Stimulated activated naive B cell treated with anti-CD40 and anti-IgM and Interleukin-4, amounts not matched to agents 10 μg/mL and 1 μg/mL and 100 μg/mL, for 72 hours (primary cell): ENCODE data around the gene SRBD1.

Experiments
- ATAC-seq, 2 donors: fragments of 150-1000 bp; cut with Tn5 transposase; replicated peaks; 2 replicates each; pipeline ENCODE4 v1.10.0; 2021; ENCODE audit warnings: moderate library complexity in 1 of 2
- DNase-seq: peaks from one replicate; pipeline ENCODE4 v3.0.0; 2021
- H3K27ac Mint-ChIP-seq: one replicate; pipeline ENCODE4 v1.8.0; 2022; ENCODE audit warnings: mild to moderate bottlenecking, mixed read lengths
- H3K27me3 Mint-ChIP-seq, 2 donors: one replicate each; pipeline ENCODE4 v1.8.0; 2022; ENCODE audit warnings: mixed read lengths in 2 of 2
- H3K36me3 Mint-ChIP-seq, 2 donors: one replicate each; pipeline ENCODE4 v1.8.0; 2022; ENCODE audit warnings: mixed read lengths in 2 of 2, mild to moderate bottlenecking in 1 of 2
- H3K4me1 Mint-ChIP-seq, 2 donors: one replicate each; pipeline ENCODE4 v1.8.0; 2022; ENCODE audit warnings: mixed read lengths in 2 of 2, mild to moderate bottlenecking in 1 of 2
- H3K4me3 Mint-ChIP-seq, 2 donors: one replicate each; pipeline ENCODE4 v1.8.0; 2022; ENCODE audit warnings: mild to moderate bottlenecking in 2 of 2, mixed read lengths in 2 of 2, moderate library complexity in 1 of 2
- H3K9me3 Mint-ChIP-seq, 2 donors: one replicate each; pipeline ENCODE4 v1.8.0; 2022; ENCODE audit warnings: mixed read lengths in 2 of 2, mild to moderate bottlenecking in 1 of 2

Gene SRBD1

DNA sequence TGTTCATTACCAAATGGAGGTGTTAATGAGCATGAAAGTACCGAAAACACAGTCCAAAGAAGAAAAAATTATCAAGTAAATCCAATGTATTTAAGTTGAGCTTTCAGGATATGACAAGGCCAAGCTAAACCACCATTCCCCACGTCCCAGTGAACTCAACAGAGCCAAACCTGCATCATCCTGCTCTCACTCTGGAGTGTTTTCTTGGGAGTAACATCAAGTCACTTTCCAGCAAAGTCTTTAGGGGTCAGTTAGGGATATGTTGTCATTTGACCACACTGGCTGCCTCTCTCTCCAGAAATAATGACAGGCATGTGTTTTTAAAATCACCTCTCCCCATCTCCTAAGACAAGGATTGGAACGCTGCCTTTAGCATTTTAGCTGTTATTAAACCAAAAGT lies 140.5 kb downstream of the SRBD1 start:
- H3K4me3 Mint-ChIP-seq: no peak overlapping the region
- H3K27ac Mint-ChIP-seq: no peak overlapping the region
- H3K9me3 Mint-ChIP-seq: no peaks in the 10 kb centered on the region
- H3K4me1 Mint-ChIP-seq: no peaks in the 10 kb centered on the region
- peaks cover 22 to 24% of the 10 kb centered on the region in 2 donors for H3K36me3 Mint-ChIP-seq
- H3K27me3 Mint-ChIP-seq: no peaks in the 10 kb centered on the region
- ATAC-seq: no peak
- DNase-seq: no peak

DNA sequence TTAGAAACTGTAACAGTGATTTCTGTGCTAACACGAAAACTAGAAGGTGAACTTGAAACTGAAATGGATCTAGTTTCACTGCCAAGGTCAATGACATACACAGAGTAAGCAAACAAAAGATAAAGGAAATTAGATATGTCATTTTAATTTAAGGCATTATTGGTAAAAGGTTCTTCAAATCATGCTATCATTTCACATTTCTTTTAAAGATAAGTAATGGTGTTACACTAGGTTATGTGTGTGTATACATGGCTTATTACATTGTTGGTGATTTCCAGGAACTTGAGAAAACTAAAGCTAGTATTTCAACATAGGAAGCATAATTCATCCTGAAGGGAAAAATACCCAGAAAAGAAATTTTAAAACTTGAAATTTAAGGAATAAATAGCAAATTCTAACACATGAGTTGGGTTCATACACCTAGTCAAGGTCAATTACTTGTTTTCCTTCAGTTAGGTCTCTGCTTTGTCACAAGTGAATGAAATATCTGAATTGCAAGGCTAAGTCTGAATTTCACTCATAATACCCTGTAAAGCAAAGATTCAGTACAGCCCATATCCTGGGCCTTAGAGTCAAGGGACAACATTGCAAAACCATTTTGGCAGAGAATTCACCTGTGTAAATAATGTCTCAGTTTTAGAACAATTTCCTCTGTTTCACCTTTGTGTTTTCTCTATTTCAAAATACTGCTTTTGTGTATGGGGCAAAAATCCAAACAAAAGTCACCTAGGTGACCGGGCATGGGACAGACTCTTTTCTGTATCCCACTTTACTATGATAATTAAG lies 141.6 kb downstream of the SRBD1 start:
- Mint-ChIP-seq H3K4me1 (no peaks in the 10 kb centered on the region), H3K36me3 (peaks cover 15 to 16% of the 10 kb centered on the region in 2 donors), H3K4me3 (no peak overlapping the region), H3K9me3 (no peaks in the 10 kb centered on the region), H3K27me3 (no peaks in the 10 kb centered on the region), H3K27ac (no peak overlapping the region)
- DNase-seq: no peak
- no peak for ATAC-seq

DNA sequence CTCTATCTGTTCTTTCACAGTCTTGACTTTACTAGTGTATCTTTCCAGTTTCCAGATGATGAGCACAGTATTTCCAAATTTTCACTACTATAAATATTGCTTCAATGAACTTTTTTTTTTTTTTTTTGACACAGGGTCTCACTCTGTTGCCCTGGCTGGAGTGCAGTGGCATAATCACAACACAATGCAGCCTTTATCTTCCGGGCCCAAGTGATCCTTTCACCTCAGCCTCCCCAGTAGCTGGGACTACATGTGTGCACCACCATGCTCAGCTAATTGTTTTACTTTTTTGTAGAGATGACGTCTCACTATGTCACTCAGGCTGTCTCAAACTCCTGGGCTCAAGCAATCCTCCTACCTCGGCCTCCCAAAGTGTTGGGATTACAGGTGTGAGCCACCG lies 142.8 kb downstream of the SRBD1 start:
- Mint-ChIP-seq H3K9me3 (no peaks in the 10 kb centered on the region), H3K4me1 (no peaks in the 10 kb centered on the region), H3K4me3 (no peak overlapping the region), H3K36me3 (peaks cover 7% of the 10 kb centered on the region in 2 donors), H3K27me3 (no peaks in the 10 kb centered on the region), H3K27ac (no peak overlapping the region)
- DNase-seq (no peak), ATAC-seq (no peak)

DNA sequence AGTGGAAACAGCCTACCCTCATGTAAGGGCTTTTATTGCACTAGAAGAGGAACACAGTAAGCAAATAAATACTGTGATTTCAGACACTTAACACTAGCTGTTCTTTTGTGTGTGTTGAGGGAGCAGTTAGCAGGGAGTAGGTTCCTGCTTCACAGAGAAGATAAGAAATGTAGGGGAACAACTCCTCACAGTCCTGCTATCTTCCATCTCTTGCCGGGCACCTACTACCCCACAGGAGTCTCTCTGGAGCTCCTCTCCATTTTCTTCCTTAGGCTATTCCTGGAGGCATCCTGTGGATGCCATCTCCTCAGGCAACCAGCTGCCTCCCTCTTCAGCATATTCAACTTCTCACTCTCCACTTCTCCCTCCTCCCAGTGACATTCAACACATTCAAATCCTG lies 145.0 kb downstream of the SRBD1 start:
- DNase-seq (no peak), ATAC-seq (no peak)
- peaks cover 9 to 10% of the 10 kb centered on the region in 2 donors for H3K36me3 Mint-ChIP-seq
- H3K4me1 Mint-ChIP-seq: no peaks in the 10 kb centered on the region
- no peaks in the 10 kb centered on the region for H3K9me3 Mint-ChIP-seq
- no peaks in the 10 kb centered on the region for H3K27me3 Mint-ChIP-seq
- no peak overlapping the region for H3K27ac Mint-ChIP-seq
- H3K4me3 Mint-ChIP-seq: no peak overlapping the region

DNA sequence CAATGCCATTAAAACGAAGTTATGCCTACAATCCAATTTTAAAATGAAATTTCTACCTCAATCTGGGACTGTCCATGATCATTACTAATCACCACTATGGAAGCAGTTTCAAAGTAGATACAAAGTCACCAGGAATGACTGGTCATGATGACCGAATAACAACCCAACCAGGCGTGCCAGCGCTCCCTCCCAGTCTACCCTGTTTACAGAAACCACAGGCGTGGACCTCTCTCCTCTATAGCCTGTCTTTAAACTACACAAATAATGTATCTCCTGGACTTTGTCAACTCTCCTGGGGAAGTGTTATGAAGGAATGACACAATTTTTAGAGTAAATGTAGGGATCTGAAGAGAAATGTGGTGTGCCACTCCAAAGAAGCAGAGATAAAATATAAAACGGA lies 150.2 kb downstream of the SRBD1 start:
- H3K36me3 Mint-ChIP-seq: peaks cover 14 to 19% of the 10 kb centered on the region in 2 donors
- no peak overlapping the region for H3K27ac Mint-ChIP-seq
- no peak for ATAC-seq
- H3K4me3 Mint-ChIP-seq: no peak overlapping the region
- H3K27me3 Mint-ChIP-seq: no peaks in the 10 kb centered on the region
- DNase-seq: no peak
- no peaks in the 10 kb centered on the region for H3K9me3 Mint-ChIP-seq
- peaks cover 2 to 10% of the 10 kb centered on the region in 2 donors for H3K4me1 Mint-ChIP-seq

DNA sequence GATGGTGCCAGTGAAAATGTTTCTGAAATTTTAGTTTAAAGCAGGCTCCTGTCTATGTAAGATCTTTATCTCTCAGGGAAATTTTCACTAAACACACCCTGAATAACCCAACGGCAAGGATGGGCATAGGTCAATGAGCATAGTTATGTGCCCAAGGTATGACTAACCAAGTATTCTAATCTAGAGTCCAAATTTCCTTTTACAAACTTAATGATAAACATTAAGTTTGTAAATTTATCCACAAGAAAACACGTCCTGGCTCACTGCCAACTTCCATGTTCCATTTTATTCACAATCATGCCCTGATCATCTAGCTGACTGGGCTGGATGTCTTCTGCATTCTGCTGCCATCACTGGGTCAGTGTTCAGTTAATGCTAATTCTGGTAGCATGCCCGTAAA lies 151.2 kb downstream of the SRBD1 start:
- Mint-ChIP-seq H3K9me3 (no peaks in the 10 kb centered on the region), H3K4me3 (no peak overlapping the region), H3K27me3 (no peaks in the 10 kb centered on the region), H3K4me1 (peaks cover 2 to 10% of the 10 kb centered on the region in 2 donors), H3K27ac (no peak overlapping the region), H3K36me3 (peaks cover 14 to 19% of the 10 kb centered on the region in 2 donors)
- no peak for DNase-seq
- no peak for ATAC-seq

DNA sequence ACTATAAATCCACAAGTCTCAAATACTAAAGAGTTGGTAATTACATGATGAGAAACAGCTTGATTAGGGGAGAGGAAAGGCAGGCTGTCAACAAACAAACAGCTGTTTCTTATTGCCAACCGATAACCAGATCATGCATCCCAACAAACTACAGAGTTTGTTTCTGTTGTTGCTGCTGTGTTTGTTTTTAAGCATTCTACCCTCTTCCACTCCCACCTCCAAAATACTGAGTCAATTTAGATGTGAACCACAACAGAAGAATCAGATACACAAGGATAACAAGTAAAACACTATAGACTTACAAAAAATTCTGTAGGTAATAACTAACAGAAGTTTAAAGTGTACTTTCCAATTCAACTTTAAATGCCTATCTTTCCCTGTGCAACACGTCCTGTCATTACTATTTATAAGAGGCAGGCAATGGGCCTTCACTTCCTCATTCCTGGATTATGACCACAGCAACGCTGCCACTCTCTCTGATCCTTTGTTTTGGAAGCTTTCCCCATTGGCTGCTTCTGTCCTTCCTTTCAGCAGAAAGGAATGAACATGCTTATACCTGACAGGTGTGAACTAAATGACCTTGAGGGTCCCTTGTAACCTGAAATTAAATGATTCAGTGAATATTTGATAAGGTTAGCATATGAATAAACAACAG lies 152.0 kb downstream of the SRBD1 start:
- H3K27ac Mint-ChIP-seq: no peak overlapping the region
- ATAC-seq (no peak), DNase-seq (no peak)
- H3K4me3 Mint-ChIP-seq: no peak overlapping the region
- peaks cover 2 to 10% of the 10 kb centered on the region in 2 donors for H3K4me1 Mint-ChIP-seq
- no peaks in the 10 kb centered on the region for H3K27me3 Mint-ChIP-seq
- peaks cover 14 to 19% of the 10 kb centered on the region in 2 donors for H3K36me3 Mint-ChIP-seq
- no peaks in the 10 kb centered on the region for H3K9me3 Mint-ChIP-seq

DNA sequence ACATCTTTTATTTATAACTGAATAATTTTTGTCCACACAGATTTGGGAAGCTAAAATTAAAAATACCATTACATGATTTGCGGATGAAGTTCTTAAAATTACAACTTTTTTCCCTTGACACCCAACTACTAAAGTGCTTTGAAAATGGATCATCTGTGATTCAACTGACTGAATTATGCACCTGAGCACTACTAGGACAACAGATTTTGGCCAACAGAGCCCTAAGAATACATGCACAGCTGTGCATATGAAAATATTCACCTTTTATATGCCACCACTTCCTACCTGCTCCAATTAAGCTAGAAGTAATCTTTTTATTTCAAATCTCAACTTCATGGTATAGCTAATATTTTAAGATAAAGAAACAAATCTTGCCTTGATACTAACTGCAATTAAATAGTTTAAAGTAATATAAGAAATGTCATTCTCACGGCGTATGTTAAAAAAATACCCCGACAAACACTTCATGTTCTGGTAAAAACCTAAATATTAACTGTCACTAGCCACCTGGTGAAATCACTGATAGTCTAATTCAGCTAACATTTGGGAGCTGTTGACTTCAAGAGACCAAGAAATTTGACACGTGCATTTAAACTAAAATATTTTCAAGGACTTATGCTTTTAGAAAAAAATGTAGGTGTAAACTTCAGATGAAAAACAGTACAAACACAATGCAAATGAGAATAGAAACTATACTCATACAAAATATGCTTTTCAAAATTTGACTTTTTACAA lies 153.7 kb downstream of the SRBD1 start:
- no peak overlapping the region for H3K27ac Mint-ChIP-seq
- no peak overlapping the region for H3K4me3 Mint-ChIP-seq
- no peaks in the 10 kb centered on the region for H3K9me3 Mint-ChIP-seq
- DNase-seq (no peak), ATAC-seq (no peak)
- peaks cover 14 to 15% of the 10 kb centered on the region in 2 donors for H3K36me3 Mint-ChIP-seq
- H3K4me1 Mint-ChIP-seq: peaks cover 2 to 10% of the 10 kb centered on the region in 2 donors
- no peaks in the 10 kb centered on the region for H3K27me3 Mint-ChIP-seq

DNA sequence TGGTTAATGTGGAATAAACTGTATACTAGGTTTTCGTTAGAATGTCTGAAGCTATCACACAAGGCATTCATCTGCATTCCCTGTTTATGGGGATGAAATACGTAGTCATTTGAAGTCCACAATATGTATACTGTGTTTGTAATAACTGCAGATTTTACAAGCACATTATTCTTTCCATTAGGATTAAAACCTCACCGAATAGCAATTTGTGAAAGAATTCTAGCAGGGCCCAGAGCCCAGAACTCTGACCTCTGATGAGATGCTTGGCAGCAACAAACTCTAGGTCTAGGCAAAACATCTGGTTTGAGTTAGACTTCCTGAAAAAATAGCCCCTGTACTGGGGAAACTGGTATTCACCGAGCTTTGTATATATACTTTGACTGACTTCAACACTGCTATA lies 158.2 kb downstream of the SRBD1 start:
- H3K9me3 Mint-ChIP-seq: no peaks in the 10 kb centered on the region
- H3K4me3 Mint-ChIP-seq: no peak overlapping the region
- no peaks in the 10 kb centered on the region for H3K27me3 Mint-ChIP-seq
- no peak for ATAC-seq
- no peaks in the 10 kb centered on the region for H3K4me1 Mint-ChIP-seq
- H3K27ac Mint-ChIP-seq: no peak overlapping the region
- no peak for DNase-seq
- no peaks in the 10 kb centered on the region for H3K36me3 Mint-ChIP-seq

DNA sequence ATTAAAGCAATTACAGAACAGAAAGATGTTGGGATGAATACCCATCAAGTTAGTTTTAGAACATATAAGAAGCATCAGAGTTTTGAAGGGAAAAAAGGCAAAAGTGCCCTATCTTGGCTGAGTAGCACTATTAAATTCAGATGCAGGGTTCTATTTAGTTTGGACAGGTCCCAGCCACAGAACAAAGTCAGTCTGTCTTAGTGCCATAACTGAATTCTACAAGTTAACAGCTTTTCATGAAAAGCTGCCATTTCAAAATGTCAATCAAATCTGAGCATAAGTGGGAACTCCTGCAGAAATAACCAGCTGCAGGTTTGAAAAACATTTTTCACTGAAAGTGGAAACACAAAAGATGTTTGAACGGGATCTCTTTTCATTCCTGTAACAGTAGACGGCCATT lies 160.4 kb downstream of the SRBD1 start:
- ATAC-seq: no peak
- H3K36me3 Mint-ChIP-seq: peaks cover 0 to 9% of the 10 kb centered on the region in 2 donors
- H3K9me3 Mint-ChIP-seq: no peaks in the 10 kb centered on the region
- no peak for DNase-seq
- H3K27me3 Mint-ChIP-seq: no peaks in the 10 kb centered on the region
- no peak overlapping the region for H3K4me3 Mint-ChIP-seq
- no peak overlapping the region for H3K27ac Mint-ChIP-seq
- H3K4me1 Mint-ChIP-seq: no peaks in the 10 kb centered on the region

DNA sequence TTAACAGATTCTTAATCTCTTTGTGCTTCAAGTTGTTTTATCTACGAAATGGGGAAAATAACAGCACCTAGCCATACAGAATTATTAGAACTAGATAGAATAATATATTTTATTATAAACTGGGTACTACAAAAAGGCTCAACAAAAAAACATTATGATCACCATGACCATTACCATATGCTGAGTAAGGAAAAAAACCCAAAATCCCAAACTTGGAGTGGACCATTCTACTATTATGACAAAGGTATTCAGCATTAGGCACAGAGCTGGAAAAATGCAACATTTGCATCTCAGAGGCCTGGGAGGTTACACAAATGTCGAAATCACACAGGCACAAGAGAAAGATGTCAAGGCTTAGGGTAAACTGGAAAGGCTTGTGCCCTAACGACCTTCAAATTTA lies 162.8 kb downstream of the SRBD1 start:
- DNase-seq: no peak
- no peak for ATAC-seq
- peaks cover 0 to 5% of the 10 kb centered on the region in 2 donors for H3K4me1 Mint-ChIP-seq
- H3K27ac Mint-ChIP-seq: no peak overlapping the region
- no peaks in the 10 kb centered on the region for H3K9me3 Mint-ChIP-seq
- H3K27me3 Mint-ChIP-seq: no peaks in the 10 kb centered on the region
- H3K36me3 Mint-ChIP-seq: peaks cover 1 to 19% of the 10 kb centered on the region in 2 donors
- no peak overlapping the region for H3K4me3 Mint-ChIP-seq

DNA sequence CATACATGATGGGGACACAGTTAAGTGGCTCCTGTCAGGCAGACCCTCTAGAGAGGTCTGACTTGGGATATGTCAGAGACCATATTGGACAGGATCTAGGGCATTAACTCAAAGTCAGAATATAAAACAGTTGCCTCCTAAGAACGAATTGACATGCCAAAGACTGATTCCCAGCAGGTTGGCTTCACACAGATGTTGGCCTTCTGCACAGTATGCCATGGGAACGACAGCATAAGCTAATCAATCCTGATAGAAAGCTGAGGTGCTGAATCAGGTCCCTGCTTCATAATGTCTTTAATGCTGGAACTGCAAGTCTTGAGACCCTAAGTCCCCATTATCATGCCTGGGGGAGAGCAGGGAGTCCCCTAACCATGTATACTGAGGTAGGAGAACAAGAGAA lies 165.1 kb downstream of the SRBD1 start:
- Mint-ChIP-seq H3K4me3 (no peak overlapping the region), H3K27ac (no peak overlapping the region), H3K4me1 (peaks cover 4 to 9% of the 10 kb centered on the region in 2 donors), H3K27me3 (no peaks in the 10 kb centered on the region), H3K9me3 (no peaks in the 10 kb centered on the region), H3K36me3 (peaks cover 5 to 27% of the 10 kb centered on the region in 2 donors)
- DNase-seq: no peak
- ATAC-seq: no peak

DNA sequence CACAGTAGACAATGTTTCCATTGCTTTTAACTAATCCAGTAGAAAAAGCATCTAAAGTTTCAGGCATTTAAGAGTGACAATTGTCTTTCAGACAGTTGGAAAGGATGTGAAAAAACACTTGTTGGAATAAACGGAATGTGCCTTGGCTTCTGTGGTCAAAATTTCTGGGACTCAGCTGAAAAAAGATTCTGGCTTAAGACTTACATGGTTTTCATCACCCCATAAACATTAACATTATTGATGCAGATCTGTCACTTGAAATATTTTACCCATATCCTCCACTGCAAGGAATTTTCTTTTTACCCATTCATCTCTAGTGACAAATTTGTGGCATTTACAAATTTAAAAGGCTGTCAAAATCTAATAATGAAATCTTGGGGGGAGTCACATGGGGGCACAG lies 166.0 kb downstream of the SRBD1 start:
- Mint-ChIP-seq H3K27ac (no peak overlapping the region), H3K9me3 (no peaks in the 10 kb centered on the region), H3K4me3 (no peak overlapping the region), H3K27me3 (no peaks in the 10 kb centered on the region), H3K4me1 (peaks cover 4 to 9% of the 10 kb centered on the region in 2 donors), H3K36me3 (peaks cover 5 to 28% of the 10 kb centered on the region in 2 donors)
- no peak for ATAC-seq
- DNase-seq: no peak

DNA sequence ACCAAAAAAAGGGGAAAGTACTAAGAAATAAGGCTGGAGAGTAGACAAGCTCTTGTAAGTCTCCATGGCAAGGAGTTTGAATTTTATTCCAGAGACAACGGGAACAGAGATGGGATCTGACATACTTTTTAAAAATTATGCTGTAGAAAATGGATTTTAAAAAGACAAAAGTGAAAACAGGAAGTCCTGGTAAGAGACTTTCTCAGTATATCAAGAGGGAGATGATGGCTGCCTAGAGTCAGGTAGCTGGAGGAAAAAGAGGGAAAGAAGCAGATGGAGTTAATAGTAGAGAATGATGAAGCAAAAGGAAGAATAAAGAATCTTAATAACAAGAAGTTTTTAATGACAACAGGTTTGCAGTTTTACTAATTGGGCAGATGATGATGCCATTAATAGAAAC lies 168.1 kb downstream of the SRBD1 start:
- H3K9me3 Mint-ChIP-seq: no peaks in the 10 kb centered on the region
- ATAC-seq (no peak), DNase-seq (no peak)
- H3K27ac Mint-ChIP-seq: no peak overlapping the region
- H3K36me3 Mint-ChIP-seq: peaks cover 15 to 38% of the 10 kb centered on the region in 2 donors
- H3K27me3 Mint-ChIP-seq: no peaks in the 10 kb centered on the region
- H3K4me3 Mint-ChIP-seq: no peak overlapping the region
- H3K4me1 Mint-ChIP-seq: peaks cover 4 to 9% of the 10 kb centered on the region in 2 donors
